Ureter (tissue), 1 donor: Measurements from ENCODE around the gene HES5. TPM values are rescaled to one million over a fixed set of nuclear protein-coding genes. Genes with fewer than 3 reads are reported as not detected.
"Not testable (repeated sequence)": the region's sequence is repeated elsewhere in the genome, so short reads cannot be mapped to it uniquely, and the experiment has no call there.

Experiments used
- DNase-seq: peaks from one replicate; pipeline ENCODE4 v3.0.0-alpha.2; 2020; ENCODE audit warnings: low spot score
- total RNA-seq: library from RNA; stranded (reverse); gene quantifications from one replicate; pipeline ENCODE4 v1.2.4, GENCODE V29; 2023
- donor health status: DM: yes; HTN: yes; CAD: no.

HES5 gene, protein sequence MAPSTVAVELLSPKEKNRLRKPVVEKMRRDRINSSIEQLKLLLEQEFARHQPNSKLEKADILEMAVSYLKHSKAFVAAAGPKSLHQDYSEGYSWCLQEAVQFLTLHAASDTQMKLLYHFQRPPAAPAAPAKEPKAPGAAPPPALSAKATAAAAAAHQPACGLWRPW
- total RNA-seq, result 0.57 TPM

DNA sequence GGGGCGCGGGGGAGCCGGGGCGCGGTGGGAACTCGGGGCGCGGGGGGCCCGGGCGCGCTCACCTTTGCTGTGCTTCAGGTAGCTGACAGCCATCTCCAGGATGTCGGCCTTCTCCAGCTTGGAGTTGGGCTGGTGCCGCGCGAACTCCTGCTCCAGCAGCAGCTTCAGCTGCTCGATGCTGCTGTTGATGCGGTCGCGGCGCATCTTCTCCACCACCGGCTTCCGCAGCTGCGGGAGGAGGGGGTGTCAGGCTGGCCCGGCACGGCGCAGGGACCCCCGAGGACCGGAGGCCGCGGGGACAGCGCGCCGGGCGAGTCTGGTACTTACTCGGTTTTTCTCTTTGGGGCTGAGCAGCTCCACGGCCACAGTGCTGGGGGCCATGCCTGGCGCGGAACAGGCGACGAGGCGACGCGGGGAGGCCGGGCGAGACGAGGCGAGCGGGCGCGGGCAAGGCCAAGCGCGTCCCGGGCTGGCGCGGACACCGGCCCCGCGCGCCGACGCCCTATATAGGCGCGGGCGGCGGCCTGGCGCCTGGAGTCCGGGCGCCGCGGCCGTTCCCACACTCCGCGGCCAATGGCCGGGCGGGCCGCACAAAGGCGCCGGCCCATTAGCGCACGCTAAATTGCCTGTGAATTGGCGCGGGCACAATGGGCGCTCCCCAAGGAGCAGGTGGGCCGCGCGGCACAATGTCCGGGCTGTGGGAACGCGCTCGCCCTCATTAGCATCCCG lies at the start of gene HES5:
Gene HES5 (minus strand): TSS at position 480 of the 729 bp plus-strand sequence. CDS start 99 bp downstream, at position 381.
- no peak for DNase-seq

DNA sequence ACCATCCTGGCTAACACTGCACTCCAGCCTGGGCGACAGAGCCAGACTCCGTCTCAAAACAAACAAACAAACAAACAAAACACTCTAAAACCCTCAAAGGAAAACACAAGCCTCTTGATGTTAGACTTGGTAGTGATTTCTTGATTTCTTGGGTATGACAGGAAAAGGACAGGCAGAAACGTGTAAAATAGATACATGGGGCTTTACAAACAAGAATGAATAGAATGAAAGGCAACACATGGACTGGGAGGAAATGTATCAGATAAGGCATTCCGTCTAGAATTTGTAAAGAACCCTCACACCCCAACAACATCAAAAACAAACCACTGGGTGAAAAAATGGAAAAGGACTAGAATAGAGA lies 48.7 kb upstream of the HES5 start:
- DNase-seq, result no peak

DNA sequence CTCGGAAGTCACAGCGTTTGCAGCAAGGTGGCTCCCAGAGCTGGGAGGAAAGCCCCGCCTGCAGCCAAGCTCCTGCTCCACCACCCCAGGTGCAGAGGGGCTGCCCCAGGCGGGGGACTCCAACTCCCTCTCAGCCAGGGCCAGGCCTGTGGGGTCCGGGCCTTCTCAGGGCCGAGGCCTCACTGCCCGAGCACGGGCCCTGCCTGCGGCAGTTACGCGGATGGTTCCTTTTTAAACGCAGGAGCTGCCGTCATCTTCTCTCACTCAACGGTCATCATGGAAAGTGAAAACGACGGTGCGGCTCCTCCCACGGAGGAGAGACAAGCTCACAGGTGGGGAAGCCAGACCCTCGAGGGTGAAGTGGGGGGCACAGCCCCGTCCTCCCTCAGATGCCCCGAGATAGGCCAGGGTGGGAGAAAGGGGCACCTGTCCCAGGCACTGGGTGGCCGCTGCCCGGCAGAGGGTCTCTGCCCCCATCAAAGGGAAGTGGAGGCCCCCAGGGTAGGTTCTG lies 47.6 kb upstream of the HES5 start:
- not testable (repeated sequence) for DNase-seq

DNA sequence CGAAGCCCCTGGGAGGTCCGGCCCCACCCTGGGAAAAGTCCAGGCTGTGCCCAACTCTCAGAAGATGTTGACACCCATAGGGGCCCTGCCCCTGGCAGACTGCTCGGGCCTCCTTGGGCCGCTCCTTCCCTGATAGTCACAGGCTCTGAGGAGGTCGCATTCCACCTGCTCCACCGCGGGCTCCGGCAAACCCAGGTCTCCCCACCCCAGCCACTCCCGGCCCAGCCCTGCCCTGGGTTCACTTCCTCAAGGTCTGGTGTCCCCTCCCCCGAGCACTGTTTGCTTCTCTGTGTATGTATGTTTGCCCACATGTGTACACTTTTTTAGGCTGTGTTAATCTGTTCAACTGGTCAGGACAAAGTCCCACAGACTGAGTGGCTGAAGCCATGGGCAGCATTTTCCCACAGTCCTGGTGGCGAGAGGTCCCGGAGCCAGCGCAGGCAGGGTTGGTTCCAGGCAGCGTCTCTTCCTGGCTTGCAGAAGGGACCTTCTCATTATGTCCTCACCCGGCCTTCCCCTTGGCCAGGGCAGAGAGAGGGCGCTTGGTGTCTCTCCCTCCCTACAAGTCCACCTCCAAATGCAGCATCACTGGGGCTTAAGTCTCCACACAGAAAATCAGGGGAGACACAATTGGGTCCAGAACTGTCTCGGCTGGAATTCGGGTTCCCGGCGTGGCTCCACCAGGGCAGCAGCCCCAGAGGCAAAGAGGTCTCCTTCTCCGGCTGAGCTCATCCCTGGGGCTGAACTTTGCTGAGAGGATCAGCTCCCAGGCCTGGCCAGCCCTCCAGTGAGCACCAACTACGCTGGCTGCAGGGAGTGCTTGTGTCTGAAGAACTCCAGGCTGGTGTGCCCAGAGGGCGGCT lies 46.0 kb upstream of the HES5 start:
- peak; percentile 87 for DNase-seq

DNA sequence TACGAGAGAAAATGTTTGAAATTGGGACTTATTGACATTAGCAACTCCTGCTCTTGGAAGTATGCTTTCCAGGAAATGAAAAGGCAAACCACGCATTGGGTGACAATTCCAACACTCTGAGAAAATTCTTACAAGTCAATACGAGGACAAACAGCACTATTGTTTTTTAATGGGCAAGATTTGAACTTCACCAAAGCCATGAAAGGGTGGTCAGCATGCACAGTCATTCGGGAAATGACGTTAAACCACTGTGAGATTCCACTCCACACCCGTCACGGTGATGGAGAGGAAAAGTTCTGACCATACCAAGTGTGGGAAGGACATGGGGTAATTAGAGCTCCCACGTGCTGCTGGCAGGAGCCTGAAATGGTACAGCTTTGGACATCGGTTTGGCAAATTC lies 44.3 kb upstream of the HES5 start:
- no peak for DNase-seq

DNA sequence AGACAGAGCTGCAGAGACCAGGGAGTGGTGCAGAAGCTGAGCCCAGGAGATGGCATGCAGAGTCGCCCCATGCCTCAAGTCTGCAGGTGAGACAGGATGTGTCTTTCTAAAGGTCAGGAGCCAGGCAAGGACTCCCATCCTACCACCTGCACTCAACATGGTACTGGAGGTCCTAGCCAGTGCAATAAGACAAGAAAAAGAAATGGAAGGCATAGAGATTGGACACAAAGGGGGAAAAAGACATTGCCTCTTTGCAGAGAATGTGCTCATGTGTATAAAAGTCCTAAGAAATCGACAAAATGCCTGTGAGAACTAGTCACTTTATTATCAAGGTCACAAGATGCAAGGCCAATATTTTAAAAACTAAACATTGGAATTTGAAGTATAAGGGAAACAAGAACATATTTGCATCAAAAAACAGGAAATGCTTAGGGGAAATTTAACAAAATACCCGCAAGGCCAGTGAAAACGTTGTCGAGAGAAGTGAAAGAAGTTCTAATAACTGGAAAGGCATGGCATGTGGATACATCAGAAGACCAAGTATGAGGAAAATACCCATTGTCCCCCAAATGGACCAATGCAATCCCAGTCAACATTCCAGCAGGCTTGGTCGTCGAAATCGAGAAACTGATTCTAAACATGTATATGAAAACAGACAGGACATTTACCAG lies 43.3 kb upstream of the HES5 start:
- DNase-seq, result no peak

DNA sequence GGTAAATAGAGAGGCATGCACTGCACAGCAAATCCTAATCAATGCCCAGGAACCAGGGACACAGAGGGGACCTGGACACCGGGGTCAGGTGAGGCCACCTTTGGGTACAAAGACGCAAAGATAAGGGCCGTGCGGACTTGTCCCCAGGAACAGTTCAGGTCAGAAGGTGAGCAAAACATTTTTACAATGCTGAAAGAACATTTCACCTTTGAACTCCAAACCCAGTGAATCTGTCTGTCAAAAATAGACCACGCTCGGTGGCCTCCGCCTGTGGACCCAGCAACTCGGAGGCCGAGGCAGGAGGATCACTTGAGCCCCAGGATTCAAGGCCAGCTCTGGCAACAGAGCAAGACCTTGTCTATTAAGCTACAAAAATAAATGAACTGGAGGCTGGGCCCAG lies 41.3 kb upstream of the HES5 start:
- DNase-seq, result no peak

DNA sequence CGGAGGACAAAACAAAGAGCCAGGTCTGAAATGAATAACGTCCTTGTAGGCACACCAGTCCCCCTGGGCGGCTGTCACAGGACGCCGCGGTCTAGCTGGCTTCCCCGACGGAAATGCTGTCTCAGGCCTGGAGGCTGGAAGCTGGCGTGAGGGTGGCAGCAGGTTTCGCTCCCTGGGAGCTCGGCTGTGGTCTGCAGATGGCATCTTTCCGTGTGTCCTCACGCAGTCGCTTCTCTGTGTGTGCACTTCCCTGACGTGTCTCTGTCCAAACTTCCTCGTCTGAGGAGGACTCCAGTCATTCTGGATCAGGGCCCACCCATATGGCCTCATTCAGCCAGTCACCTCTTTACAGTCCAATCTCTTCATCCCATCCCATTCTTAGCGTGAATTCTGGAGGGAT lies 40.3 kb upstream of the HES5 start:
- DNase-seq, result no peak

DNA sequence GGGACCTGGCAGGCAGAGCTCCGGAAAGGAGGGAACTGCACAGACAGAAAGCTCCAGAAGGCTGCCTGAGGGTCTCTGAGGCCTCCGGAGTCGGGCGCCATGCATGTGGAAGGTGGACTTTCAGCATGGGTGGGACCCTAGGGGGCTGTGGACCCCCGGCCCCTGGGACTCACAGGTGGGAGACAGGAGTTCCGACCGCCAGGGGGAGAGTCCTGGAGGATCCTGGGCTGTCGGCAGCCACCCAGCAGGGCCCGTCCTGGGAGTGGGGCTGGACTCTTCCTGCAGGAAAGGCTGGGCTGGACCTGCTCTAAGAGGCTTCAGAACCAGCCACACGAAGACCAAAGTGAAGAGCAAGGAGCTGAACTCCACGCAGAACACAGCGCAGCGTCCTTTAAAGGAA lies 39.6 kb upstream of the HES5 start:
- DNase-seq, result not testable (repeated sequence)

DNA sequence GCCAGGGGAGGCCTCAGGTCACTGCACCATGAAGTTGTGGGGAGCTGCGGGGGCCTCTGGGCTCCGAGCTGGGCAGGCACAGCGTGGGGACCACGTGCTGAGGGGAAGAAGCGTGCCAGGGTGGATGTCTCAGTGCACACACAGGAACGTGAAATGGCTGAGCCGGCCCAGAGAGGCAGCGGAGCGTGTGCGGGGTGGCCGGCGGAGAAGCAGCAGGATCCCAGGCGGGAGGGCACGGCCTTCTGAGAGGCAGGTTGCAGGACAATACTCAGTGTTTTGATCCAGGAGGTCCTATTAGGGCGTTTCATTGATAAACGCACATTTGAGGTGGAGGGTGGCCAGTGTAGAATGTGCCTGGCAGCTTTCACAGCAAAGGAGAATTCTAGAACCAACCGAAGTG lies 39.0 kb upstream of the HES5 start:
- no peak for DNase-seq

DNA sequence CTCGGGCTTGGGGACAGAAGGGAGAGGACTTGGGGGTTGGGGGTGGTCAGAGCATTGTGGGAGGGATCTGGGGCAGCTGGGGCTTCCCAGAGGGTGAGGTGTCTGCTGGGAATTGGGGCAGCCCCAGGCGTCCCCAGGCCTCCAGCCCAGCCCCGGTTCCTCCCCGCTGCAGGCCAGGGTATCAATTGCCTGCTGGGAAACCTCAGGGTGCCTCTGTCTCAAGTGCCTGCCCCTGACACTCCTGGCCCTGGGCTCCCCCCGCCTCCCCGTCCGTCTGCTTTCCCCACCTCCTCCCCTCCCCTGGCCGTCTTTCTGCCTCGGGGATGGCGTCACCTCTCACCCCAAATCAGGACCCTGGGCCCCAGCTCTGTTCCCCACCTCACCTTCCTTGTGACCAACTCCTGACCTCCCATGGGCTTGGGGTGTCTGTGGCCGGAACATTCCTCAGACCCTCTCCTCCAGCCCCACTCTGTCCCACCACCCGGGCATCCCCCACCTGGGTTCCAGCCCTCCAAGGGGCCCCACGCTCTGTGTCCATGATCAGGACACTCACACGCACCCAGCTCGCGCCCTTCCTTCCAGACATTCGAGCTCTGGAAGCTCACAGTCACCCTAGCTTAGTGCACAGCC lies 38.2 kb upstream of the HES5 start:
- not testable (repeated sequence) for DNase-seq

DNA sequence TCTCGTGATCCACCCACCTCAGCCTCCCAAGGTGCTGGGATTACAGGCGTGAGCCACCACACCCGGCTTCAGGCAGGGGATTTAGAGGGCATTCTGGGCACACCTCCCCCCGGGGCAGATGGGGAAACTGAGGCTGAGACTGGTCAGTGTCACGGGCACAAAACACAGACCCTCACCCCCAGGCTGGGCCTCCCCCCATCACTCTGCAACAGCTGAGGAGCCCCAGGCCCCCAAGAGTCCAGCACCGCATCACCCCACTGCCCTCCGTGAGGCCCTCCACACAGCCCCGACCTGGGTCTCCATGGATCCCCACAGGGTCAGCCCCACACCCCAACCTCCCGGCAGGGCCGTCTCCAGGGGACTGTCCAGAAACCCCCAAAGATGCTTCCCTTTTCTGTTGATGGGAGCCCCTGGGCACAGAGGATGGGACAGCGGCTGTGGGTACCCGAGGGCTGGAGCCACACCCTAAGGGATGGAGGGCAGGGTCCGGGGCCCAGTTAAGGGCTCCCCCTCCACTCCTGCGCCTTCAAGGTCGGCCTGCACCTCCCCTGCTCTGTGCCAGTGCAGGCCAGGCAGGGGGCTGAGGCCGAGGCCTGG lies 37.1 kb upstream of the HES5 start:
- DNase-seq, result no peak

DNA sequence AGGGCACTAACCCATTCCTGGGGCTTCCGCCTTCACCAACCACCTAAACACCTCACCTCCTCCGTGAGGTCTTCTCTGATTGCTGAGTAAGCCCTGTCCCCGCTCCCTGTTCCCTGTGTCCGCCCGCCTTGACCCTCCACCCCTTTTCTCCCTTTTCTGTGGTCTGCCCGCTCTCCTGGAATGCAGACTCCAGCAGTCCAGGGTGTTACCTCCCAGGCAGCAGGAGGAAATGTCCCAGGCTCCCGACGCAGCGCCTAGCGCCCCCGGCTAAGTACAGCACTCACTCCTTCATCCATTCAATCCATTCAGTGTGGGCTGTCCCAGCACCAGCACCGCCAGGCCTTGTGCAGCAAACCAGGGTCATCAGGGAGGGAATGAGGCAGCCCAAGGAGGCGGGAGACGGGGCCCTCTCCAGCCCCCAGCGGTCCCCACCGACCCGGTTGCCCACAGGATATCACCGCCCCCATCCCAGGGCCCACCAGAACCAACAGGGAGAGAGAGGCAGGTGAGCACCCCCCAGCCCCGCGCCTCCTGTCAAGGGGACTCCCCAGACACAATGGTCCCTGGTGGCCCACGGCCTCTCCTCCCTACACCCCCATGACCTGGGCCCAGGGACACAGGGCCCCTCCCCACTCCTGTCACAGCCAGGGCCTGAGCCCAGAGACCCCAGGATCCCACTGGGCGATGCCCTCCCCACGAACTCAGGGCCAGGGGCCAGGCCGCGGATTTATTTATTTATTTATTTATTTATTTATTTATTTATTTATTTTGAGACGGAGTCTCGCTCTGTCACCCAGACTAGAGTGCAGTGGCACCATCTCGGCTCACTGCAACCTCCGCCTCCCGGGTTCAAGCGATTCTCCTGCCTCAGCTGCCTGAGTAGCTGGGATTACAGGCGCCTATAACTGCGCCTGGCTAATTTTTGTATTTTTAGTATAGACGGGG lies 36.3 kb upstream of the HES5 start:
- no peak for DNase-seq

DNA sequence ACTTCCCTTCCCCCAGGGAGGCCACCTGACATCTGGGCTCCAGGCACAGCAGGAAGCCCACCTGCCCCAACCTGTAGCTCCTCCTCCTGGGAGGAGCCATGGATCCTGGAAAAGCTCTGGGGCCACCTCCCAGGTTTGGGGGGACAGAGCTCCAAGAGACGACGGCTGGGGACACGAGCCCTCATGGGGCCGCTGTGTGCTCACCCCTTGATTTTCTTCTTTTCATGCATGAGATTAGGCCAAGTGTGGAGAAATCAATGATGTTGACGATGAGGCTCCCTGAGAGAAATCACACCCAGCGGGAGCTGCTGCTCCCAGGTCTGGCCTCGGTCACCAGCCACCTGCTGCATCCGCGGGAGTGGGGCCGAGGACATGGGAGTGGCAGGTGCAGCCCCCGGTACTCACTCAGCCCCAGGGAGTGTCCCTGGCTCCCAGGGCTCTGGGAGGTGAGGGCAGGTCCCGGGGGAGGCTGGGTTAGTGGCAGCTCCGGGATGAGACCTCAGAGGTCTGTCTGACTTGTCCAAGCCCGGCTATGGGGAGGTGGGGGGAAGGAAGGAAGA lies 34.8 kb upstream of the HES5 start:
- no peak for DNase-seq

DNA sequence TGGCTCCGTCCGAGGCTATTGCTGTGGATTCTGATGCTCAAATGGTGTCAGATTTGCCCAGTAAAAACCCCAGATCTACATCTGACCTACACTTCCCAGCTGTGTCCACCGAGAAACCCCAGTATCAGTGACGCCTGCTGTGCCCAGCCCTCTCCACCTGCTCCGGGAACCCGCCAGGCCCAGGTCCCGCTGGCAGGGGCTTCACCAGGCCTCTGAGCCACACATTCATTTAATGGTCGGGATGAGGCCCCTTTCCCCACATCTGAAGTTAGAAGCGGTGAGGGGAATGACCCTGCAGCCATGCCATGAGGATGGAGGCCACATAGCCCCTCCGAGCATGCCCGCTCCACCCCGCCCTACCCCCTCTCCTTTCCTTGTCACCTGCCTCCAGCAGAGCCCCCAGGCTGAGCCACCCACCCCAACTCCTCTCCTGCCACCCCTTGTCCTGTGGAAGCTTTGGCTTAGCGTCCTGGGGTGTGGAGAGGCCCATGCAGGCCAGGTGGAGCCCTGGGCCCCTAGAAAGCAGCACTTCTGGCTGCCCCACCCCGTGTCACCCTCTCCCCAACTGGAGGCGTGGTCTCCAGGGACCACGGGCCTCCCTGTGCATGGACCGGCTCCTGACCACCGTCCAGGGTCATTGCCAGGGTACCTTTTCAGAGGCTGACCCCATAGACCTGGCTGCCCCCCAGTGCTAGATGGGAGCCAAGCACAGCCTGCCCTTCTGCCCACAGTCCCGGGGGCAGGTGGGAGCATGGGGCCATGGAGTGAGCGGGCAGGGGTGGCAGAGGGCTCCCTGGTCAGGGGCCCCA lies 34.1 kb upstream of the HES5 start:
- no peak for DNase-seq

DNA sequence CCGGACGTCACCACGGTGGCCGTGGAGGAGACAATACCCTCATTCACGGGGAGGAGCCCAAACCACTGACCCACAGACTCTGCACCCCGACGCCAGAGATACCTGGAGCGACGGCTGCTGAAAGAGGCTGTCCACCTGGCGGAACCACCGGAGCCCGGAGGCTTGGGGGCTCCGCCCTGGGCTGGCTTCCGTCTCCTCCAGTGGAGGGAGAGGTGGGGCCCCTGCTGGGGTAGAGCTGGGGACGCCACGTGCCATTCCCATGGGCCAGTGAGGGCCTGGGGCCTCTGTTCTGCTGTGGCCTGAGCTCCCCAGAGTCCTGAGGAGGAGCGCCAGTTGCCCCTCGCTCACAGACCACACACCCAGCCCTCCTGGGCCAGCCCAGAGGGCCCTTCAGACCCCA lies 33.1 kb upstream of the HES5 start:
- no peak for DNase-seq

DNA sequence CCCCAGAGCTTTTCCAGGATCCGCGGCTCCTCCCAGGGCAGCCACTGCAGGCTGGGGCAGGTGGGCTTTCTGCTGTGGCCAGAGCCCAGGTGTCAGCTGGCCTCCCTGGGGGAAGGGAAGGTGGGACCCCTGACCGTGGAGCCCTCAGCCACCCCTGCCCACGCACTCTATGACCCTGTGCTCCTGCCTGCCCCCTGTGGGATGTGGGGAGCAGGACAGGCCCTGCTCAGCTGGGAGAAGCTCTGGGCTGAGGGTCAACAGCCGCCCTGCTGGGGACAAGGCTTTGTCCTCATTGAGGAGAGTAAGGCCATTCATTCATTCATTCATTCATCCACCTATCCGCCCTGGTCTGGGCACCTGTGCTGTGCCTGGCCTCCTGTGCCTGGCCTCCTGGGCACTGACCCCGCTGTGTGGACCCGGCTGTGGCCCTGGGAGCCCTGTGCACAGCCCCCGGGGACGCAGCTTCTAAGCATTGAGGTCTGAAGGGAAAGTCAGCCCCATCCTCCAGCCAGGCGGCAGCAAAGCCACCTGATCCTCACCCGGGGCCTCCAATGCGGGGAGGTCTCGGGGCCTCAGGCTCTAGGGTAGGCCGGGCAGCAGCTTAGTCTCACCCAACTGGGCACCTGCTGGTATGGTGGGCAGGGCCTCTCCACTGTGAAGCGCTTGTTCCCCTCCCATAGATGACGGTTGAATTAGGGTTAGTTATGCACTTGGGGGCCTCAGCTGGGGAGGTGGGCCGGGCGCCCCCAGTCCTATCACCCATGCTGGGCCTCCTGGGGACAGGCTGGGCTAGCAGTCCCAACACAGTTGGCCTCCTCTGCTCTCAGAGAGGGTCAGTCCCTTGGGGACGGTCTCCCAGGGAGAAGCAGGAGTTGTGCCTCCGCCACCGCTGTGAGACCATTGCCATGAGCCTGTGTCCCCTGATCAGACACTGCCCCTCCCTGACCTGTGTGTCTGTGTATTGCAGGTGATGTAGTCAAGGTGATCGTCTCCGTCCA lies 32.1 kb upstream of the HES5 start:
- DNase-seq, result no peak

DNA sequence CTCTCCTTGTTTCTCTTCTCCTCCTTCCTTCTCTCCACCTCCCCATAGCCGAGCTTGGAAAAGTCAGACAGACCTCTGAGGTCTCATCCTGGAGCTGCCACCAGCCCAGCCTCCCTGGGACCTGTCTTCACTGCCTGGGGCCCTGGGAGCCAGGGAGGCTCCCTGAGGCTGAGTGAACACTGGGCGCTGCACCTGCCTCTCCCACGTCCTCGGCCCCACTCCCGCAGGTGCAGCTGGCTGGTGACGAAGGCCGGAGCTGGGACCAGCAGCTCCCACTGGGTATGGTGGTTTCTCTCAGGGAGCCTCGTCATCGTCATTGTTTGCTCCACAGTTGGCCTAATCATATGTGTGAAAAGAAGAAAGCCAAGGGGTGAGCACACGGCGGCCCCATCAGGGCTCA lies 31.4 kb upstream of the HES5 start:
- DNase-seq, result no peak
